NB4 (cell line): ENCODE data around the gene AKAP10.

ENCODE experiments used
- MYC ChIP-seq: IDR thresholded peaks from 2 replicates; pipeline ENCODE4 v1.6.1; 2011; ENCODE audit warnings: low read depth, low read length
- POLR2A ChIP-seq: IDR thresholded peaks from 2 replicates; pipeline ENCODE4 v1.6.1; 2011; ENCODE audit warnings: mild to moderate bottlenecking; ENCODE audit not compliant: insufficient read length; ENCODE audit errors: extremely low read depth
- TF ChIP-seq, protein P1 (sequence below): IDR thresholded peaks from one replicate; pipeline ENCODE4 v1.5.1; 2012; ENCODE audit warnings: low read depth, low read length
- TF ChIP-seq, protein P2 (sequence below): IDR thresholded peaks from 2 replicates; pipeline ENCODE4 v1.6.1; 2011; ENCODE audit warnings: low read depth, low read length

GRCh38 chr17:20008242-20009051 is 30.8 kb upstream of the AKAP10 start:
- TF ChIP-seq, protein P1, sequence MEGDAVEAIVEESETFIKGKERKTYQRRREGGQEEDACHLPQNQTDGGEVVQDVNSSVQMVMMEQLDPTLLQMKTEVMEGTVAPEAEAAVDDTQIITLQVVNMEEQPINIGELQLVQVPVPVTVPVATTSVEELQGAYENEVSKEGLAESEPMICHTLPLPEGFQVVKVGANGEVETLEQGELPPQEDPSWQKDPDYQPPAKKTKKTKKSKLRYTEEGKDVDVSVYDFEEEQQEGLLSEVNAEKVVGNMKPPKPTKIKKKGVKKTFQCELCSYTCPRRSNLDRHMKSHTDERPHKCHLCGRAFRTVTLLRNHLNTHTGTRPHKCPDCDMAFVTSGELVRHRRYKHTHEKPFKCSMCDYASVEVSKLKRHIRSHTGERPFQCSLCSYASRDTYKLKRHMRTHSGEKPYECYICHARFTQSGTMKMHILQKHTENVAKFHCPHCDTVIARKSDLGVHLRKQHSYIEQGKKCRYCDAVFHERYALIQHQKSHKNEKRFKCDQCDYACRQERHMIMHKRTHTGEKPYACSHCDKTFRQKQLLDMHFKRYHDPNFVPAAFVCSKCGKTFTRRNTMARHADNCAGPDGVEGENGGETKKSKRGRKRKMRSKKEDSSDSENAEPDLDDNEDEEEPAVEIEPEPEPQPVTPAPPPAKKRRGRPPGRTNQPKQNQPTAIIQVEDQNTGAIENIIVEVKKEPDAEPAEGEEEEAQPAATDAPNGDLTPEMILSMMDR, result no peak
- TF ChIP-seq POLR2A (no peak), MYC (no peak)
- TF ChIP-seq, protein P2, sequence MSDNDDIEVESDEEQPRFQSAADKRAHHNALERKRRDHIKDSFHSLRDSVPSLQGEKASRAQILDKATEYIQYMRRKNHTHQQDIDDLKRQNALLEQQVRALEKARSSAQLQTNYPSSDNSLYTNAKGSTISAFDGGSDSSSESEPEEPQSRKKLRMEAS, result no peak
